Stimulated activated CD4-positive, alpha-beta T cell treated with anti-CD3 and anti-CD28 coated beads, Interleukin-12 subunit alpha, Interleukin-12 subunit beta, amount 100 ng/mL, for 24 hours (primary cell): ENCODE measurements around the gene ALDH1A1.

Experiments
- DNase-seq, 2 experiments: peaks; one replicate each; pipeline ENCODE4 v3.0.0-alpha.2; 2020; ENCODE audit warnings: low read depth in 2 of 2

The ALDH1A1 gene

GRCh38 chr9:72917892-72918509 is 34.9 kb downstream of the ALDH1A1 start:
- DNase-seq, result no peak

DNA sequence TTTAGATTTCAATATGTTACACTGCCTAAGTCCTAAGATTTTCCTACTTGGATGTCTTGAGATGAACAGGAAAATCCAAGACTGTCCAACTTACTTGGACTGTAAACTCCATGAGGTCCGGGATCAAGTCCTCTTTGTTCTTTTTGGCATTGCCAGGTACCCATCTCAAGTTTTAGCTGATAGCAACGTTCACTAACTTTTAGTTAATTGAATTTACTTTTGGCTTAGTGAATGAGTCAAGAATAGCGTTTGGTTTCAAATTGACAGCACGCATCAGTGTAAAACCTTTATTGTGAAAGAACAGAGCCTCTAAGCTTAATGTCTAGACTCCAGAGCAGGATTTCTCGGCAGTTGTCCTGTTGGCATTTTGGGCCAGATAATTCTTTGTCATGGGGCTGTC is 37.2 kb downstream of the ALDH1A1 start:
- no peak for DNase-seq

GRCh38 chr9:72914750-72915149 is 38.1 kb downstream of the ALDH1A1 start:
- no peak for DNase-seq

GRCh38 chr9:72913382-72914009 is 39.4 kb downstream of the ALDH1A1 start:
- no peak for DNase-seq

DNA sequence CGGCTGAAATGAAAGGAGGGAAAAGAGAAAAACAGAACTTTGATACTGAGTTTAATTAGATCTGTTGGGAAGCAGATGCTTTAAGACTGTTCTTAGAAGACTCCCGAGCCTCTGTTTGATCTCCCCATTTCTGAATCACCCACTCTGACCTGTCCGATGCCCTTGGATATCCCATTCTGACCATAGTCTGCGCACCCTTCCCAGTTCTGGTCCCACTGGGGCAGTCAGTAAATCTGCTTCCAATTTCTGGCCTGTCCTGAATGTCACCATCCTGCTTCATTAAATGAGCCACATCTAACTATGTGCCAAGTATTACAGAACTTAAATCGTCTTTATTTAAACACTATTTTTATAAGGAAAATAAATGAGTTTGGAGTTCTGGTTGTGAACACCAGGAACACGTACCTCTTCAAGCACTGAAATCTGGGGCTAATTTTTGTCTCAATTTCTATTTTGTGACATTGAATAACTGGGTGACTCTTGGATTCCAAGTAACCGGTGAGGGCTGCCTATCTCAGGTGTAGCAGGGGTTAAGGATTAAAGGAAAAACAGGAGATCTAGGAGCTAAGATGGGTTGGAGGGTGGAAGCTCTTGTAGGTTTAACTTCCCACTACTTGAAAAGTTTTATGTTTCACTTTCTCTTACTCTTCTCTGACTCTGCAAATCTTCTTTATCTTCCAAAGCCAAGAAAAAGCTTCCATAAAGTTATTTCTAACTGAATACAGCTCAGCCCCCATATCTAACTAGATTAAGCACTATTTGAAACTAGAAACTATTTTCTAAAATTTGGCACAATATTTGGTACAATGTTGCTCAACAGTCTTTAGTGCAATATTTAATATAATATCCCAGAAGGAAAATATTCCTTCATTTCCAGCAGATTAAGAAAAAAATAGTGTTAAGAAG is 40.1 kb downstream of the ALDH1A1 start:
- DNase-seq, result no peak

- DNase-seq, result no peak
These were observed 41.0 kb downstream of the ALDH1A1 start for GRCh38 chr9:72911816-72912215.

DNA sequence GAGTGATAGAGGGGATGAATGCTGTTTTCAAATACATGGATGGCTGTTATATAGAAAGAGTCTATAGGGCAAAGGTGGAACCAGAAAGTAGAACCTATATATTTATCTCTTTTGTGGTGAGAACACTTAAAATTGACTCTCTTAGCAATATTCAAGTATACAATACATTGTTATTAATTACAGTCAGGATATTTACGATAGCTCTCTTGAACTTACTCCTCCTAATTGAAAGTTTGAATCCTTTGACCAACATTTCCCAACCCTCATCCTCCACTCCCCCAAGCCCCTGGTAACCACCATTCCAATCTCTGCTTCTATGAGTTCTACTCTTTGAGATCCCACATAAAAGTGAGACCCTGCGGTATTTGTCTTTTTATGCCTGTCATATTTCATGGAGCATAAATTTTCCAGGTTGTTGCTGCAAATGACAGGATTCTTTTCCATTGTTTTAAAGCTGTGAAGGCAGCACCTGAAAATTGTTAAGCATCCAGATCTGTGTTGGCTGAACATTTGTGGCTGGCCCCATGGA is 41.5 kb downstream of the ALDH1A1 start:
- no peak for DNase-seq

DNA sequence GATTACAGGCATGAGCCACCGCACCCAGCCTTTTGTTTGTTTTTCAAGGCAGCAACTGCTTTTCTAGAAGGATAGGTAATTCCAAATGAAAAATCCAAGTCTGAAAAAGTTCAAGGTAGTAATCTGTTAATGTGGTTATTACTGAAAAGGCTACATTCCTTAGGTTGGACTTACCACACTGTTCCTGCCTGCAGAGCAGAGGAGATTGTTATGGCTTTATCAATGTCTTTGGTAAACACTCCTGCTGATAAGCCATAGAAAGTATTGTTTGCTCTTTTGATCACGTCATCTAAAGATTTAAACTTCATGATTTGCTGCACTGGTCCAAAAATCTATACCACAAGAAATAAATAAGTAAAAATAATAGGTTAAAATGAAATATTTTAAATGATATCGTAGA is 43.4 kb downstream of the ALDH1A1 start:
- no peak for DNase-seq

DNA sequence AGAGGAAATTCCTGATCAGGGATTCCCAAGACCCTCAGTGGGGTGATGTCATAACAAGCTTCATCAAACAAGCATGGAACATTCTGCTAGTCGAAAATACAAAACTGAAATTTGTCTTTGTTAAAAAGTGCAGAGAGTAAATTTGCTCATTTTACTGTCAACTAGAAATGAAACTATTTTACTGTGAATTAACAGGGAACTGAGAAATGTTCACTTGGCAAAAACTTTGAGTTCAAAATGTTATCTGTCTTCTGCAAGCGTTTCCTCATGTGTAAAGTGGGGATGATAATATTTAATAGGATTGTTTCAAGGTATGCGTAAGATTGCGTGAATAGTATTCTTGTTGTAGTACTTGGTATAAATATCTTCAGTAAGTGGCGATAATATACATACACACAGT is 45.4 kb downstream of the ALDH1A1 start:
- no peak for DNase-seq

DNA sequence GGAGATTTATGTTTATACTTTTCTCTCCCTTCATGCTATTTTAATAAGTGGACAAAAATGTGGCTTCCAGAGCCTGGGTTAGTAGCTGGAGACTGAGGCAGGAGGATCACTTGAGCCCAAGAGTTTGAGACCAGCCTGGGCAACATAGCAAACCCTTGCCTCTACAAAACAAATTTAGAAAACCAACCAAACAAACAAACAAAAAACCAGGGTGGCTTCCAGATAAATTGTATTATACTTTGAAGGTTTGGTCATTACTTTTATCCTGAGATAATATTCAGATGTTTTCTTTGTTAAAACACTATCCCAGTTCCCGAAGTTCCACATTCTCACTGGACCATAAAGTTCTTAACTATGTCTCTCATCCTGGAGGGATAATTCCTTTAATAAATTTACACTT is 46.0 kb downstream of the ALDH1A1 start:
- DNase-seq, result no peak

DNA sequence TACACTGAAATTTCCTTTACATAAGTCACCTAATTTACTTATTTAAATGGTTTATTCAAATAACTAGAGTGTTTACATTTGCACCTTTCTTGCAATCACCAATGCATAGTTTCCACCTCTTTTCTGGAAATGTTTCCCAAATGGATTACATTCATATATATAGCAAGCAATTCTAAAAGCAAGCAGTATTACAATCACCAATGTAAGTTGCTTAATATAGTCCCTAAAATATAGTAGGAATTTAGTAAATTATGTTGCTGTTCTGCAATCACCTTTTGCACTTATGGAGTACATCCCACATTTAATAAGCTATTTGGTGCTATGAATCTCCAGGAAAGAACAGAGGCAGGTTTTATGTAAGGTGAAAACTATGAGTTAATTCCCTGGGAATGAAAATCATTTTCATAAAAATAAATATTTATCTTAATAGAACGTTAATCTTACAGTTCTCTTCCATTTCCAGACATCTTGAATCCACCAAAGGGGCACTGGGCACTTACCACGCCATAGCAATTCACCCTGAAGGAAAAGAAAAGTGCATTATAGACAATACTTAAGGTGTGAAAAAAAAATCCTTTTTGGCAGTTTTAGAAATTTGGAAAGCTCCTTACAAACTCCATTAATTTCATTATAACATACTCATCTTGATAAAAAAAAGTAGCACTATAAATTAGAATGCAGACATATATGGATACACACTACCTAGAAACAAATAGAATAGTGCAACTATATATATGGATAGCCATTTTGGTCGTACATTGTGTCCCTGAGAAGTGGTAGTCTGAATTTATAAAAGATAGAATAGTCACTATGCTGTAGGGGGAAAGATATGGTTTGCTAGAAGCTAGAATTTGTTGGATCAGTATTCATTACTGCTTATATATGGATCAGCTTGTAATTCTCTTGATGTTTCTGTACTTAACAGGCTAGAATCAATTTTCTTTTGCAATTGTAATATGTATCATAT is 47.1 kb downstream of the ALDH1A1 start:
- DNase-seq, result no peak

- DNase-seq, result no peak
These were observed 48.4 kb downstream of the ALDH1A1 start for GRCh38 chr9:72904267-72905093.

- no peak for DNase-seq
These were observed 49.8 kb downstream of the ALDH1A1 start for GRCh38 chr9:72903103-72903502.

GRCh38 chr9:72902268-72902667 is 50.6 kb downstream of the ALDH1A1 start:
- no peak for DNase-seq

DNA sequence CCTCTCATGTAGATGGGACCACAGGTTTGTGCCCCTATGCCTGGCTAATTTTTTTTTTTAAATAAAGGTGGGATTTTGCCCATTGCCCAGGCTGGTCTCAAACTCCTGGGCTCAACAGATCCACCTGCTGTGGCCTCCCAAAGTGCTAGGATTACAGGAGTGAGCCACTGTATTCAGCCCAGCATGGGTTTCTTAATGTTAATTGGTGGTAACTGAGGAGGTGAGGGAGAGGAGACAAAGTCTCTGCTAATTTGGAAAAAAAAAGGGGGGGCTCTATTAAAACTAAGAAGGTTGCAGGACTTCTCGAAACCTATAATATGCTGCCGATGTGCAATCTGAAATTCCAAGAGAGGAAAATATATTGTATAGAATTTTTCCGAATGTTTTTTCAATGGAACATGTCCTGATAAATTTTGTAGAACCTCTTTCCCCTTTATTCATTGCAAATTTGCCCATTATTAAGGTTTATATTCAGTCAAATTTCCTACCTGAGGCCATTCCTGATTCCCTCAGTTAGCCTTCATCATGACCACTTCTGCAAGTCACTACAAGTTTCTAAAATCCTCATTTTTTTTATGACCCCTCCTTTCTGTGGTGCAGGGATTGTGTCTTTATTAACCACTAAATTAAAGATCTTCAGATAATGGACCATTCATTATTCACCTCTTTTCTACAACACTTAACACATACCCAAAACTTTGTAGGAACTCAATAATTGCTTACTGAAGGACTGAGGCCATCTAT is 52.9 kb downstream of the ALDH1A1 start:
- DNase-seq, result no peak

DNA sequence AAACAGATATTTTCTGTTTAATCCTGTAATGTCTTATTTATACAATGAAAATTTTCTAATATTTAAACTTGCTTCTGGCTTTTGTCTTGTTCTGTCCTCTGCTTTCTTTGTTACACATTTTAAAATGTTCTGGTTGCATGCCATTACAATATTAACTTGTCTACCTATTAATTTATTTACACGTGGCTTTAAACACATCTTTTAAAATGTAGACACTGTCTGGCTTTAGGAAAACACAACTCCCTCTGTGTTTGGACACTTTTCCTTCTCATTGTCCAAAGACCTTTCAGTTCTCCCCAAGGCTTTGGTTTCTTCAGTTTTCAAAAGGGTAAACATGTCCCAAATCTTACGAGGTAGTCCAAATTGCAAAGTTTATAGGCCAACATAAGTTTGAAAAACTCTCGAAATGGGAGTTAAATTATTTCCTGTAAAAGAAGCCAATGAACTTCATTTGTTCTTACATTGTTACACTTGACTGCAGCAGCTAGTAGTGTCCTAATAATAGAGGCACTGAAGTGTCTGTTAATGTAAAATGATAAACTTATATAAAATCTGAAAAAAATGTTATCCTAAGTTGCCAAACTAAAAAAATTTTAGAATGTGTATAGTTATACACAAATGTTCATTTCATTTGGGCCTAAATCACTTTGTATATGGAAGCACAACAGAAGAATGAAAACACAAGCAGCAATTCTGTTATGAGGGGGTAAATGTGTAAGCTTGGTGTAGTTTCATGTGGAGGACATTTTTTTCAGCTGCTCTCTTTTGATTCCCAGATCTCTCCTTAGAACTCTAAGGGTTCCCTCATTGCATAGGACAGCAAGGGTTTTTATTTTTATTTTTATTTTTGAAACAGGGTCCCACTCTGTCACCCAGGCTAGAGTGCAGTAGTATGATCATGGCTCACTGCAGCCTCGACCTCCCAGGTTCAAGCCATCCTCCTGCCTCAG is 53.8 kb downstream of the ALDH1A1 start:
- no peak for DNase-seq

DNA sequence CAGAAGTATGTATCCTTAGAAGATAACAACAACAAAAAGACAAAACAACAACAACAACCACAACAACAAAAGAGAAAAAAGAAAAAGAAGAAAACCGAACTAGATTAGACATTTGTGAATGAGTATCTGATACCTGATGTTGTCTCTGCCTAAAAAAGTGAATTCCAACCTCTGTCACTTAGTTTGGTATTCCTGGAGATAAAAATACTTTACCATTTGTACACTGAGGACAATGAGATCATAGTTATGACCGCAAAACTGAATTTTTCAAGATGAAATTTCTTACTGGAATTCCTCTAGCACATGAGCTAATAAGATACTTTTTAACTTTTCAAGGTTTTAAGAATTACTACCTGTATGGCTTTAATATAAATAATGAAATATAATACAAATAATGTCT is 54.5 kb downstream of the ALDH1A1 start:
- no peak for DNase-seq

DNA sequence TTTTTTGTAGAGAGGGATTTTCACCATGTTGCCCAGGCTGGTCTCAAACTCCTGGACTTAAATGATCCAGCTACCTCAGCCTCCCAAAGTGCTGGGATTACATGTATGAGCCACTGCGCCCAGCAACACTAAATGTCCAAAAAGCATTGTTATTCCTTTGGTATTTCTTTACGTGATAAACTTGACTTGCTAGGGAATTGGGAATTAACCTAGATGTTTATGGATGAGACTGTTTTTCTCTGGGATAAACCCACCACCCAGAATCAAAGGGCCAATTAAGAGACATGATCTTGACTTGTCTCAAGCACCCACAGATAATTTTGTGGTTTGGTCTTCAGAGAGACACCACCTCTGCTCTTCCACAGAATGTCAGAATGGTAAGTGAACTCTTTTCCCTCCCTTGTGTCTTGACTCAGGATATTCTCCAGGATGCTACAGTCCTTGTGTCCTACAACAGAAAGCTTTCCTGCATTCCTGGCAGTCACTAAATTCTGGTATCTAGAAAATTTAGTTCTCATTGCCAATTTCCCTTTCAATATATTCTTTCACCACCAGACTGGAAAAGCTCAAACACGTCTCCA is 55.7 kb downstream of the ALDH1A1 start:
- no peak for DNase-seq
